ENCODE data around the gene COX20. TPM values are rescaled to one million over a fixed set of nuclear protein-coding genes. Genes with fewer than 3 reads are reported as not detected.

The COX20 gene
- 28.5 and 29.0 TPM in 2 replicates for total RNA-seq (2013; cell fraction: nucleolus; rRNA removed)
- total RNA-seq (2014; rRNA removed) (22.8 and 25.9 TPM in 2 replicates), total RNA-seq (2014; rRNA removed; fragmentation: Illumina TruSeq; extraction: Trizol) (31.6 and 40.4 TPM in 2 replicates), total RNA-seq (2021) (22.1 and 28.4 TPM in 2 replicates), polyA plus RNA-seq (2011; rRNA removed) (36.7 and 75.5 TPM in 2 replicates), polyA plus RNA-seq (2014; fragmentation: Illumina TruSeq; extraction: Trizol) (54.4 and 54.9 TPM in 2 replicates), polyA plus RNA-seq (2014; fragmentation: Nextera tagmentation; extraction: Ambion mirVana) (10 to 100 TPM; 91.9 to 95.3 TPM), polyA plus RNA-seq (2014; rRNA removed) (38.0 and 51.0 TPM in 2 replicates), polyA plus RNA-seq (2016; fragmentation: Nextera tagmentation; extraction: Ambion mirVana) (100 to 1,000 TPM; 112 TPM), polyA minus RNA-seq (2011; rRNA and poly(A)+ RNA removed) (8.3 and 11.3 TPM in 2 replicates), Bru-seq, nascent RNA (percentile 90 among the genes with signal in this experiment), BruChase-seq, experiment 1, labeled RNA remaining after a 6-hour chase (percentile 73 among the genes with signal in this experiment), BruChase-seq, experiment 2, labeled RNA remaining after a 2-hour chase (percentile 75 among the genes with signal in this experiment)
- 11.9 TPM for polyA plus RNA-seq (2011; ENCODE audit: low read depth)
- 12.9 and 14.4 TPM in 2 replicates for polyA plus RNA-seq (2011; cell fraction: cytosol; rRNA removed)
- polyA plus RNA-seq (2011; cell fraction: nucleus; rRNA removed) = 17.8 and 18.8 TPM in 2 replicates
- polyA plus RNA-seq (2012) = 35.9 and 36.7 TPM in 2 replicates
- polyA minus RNA-seq (2011; cell fraction: cytosol; rRNA and poly(A)+ RNA removed) = 2.5 and 3.8 TPM in 2 replicates
- 16.2 and 22.1 TPM in 2 replicates for polyA minus RNA-seq (2011; cell fraction: nucleus; rRNA and poly(A)+ RNA removed)
- long read RNA-seq, experiment 1, transcript COX20-203 (4 exons, 2,631 nt) = minor isoform, 18 of 46 reads
- long read RNA-seq, experiment 1, transcript COX20-202 (3 exons, 1,005 nt) = major isoform, 24 of 46 reads
- long read RNA-seq, experiment 1, partial matches to known transcripts = 1 of 46 reads
- long read RNA-seq, experiment 1, other reads (novel, unspliced or antisense) = 2 of 46 reads
- long read RNA-seq, experiment 2, transcript COX20-202 (3 exons, 1,005 nt) = major isoform, 54 of 109 reads
- long read RNA-seq, experiment 2, transcript COX20-203 (4 exons, 2,631 nt) = minor isoform, 45 of 109 reads
- long read RNA-seq, experiment 2, partial matches to known transcripts = 1 of 109 reads
- long read RNA-seq, experiment 2, other reads (novel, unspliced or antisense) = 5 of 109 reads

- no TSS peak for BruUV-seq (replicated peaks)
- SMC1A ChIA-PET (ENCODE audit: uncharacterized antibody, unreplicated experiment) = interaction anchor here (0.5 to 16.8 kb wide), 14 partner anchors 8 to 207 kb away, joined by 3 to 360 read pairs (median 5); partner anchors contain the start of gene HNRNPU
- WGBS (ENCODE audit: insufficient coverage, insufficient replicate concordance, low lambda C conversion rate, missing lambda C conversion rate) = 0% methylated on average over 16 of the region's 77 CpGs
- peak; percentile 60 for DNase-seq (ENCODE audit: low read depth, low spot score)
- intact Hi-C loops (cut with micrococcal nuclease; ENCODE audit: unreplicated experiment) (loop anchor here (1.0 to 10.0 kb wide), 6 partner anchors 29 to 511 kb away; partner anchors contain the start of genes ADSS2 and HNRNPU), in situ Hi-C loops (cut with MboI) (no loop called here)
- RAD21 ChIA-PET (ENCODE audit: unreplicated experiment) = interaction anchor here (0.8 to 4.1 kb wide), 15 partner anchors 11 to 232 kb away, joined by 3 to 44 read pairs (median 9); partner anchors contain the start of gene HNRNPU
- Histone ChIP-seq H3K27me3 (replicated peaks in 1 of 2; ENCODE audit: control insufficient read depth in 2 of 2, insufficient read depth in 2 of 2, low read length in 1 of 2) (no peaks in the 10 kb centered on the region), H2AFZ (ENCODE audit: control insufficient read depth, low read depth, low read length) (peak within 1 kb of the TSS; percentile 92), H3K36me3 (ENCODE audit: control insufficient read depth in 2 of 2, insufficient read depth in 2 of 2, low read length in 1 of 2) (peaks cover 0 to 4% of the 10 kb centered on the region in 2 experiments; a peak in 1 of 4 replicates), H3K4me3 (peak within 1 kb of the TSS; percentile 72), H4K20me1 (ENCODE audit: control insufficient read depth, insufficient read depth) (no peaks in the 10 kb centered on the region), H3K79me2 (ENCODE audit: control insufficient read depth, insufficient read depth, low read length) (peaks cover 47% of the 10 kb centered on the region), H3K4me1 (ENCODE audit: control insufficient read depth, insufficient read depth, low read length) (peaks cover 6% of the 10 kb centered on the region), H3K9ac (ENCODE audit: control insufficient read depth, insufficient read depth, low read length) (peak within 1 kb of the TSS; percentile 96), H3K27ac (ENCODE audit: control insufficient read depth, insufficient read depth) (peak within 1 kb of the TSS; percentile 99), H3K4me2 (ENCODE audit: control insufficient read depth, insufficient read depth) (peak within 1 kb of the TSS; percentile 91), H3K9me3 (replicated peaks; ENCODE audit: control insufficient read depth, insufficient read depth, low read length) (peaks cover 3% of the 10 kb centered on the region; the same call in 1 of the 3 replicates)
- FAIRE-seq = no peak
- ATAC-seq = peak; percentile 74
- POLR2A ChIA-PET = interaction anchor here (0.7 to 14.7 kb wide), 6 partner anchors 21 to 134 kb away, joined by 4 to 350 read pairs (median 12); partner anchors contain the start of gene HNRNPU
- CTCF ChIA-PET = interaction anchor here (0.8 to 7.9 kb wide), 6 partner anchors 21 to 210 kb away, joined by 3 to 98 read pairs (median 13); partner anchors contain the start of gene HNRNPU
- peak; percentile 49 for TF ChIP-seq MXI1 (IDR thresholded peaks at IDR 0.05; ENCODE audit: low read depth, low read length)
- TF ChIP-seq NBN (IDR thresholded peaks at IDR 0.05) = peak; percentile 71
- peak; percentile 67 for TF ChIP-seq SMAD1 (IDR thresholded peaks at IDR 0.05; ENCODE audit: low read depth, partially characterized antibody)
- TF ChIP-seq DPF2 (IDR thresholded peaks at IDR 0.05) = no peak
- TF ChIP-seq BACH1 (IDR thresholded peaks at IDR 0.05; ENCODE audit: borderline replicate concordance) = no peak; the same call in 1 of the 2 replicates
- 0 out of 2 replicates have a peak, but pooled peaks have one; percentile 32 for TF ChIP-seq JUND (IDR thresholded peaks at IDR 0.05; ENCODE audit: low read depth, low read length)
- peak; percentile 73; the same call in 1 of the 2 replicates for TF ChIP-seq RB1 (IDR thresholded peaks at IDR 0.05; ENCODE audit: borderline replicate concordance)
- peak; percentile 10; the same call in 1 of the 2 replicates for TF ChIP-seq GATAD2B (conservative IDR thresholded peaks at IDR 0.05; ENCODE audit: low read depth)
- peak; percentile 34; the same call in 1 of the 2 replicates for TF ChIP-seq EED (IDR thresholded peaks at IDR 0.05; ENCODE audit: low read depth)
- 0 out of 2 replicates have a peak, but pooled peaks have one; percentile 12 for TF ChIP-seq CHD2 (IDR thresholded peaks at IDR 0.05; ENCODE audit: borderline replicate concordance, low read depth, low read length)
- TF ChIP-seq SPI1 (IDR thresholded peaks at IDR 0.05; ENCODE audit: borderline replicate concordance, insufficient read depth, low read depth, low read length) = no peak
- TF ChIP-seq E2F4 (IDR thresholded peaks at IDR 0.05; ENCODE audit: low read depth, low read length) = peak; percentile 44; the same call in 1 of the 2 replicates
- TF ChIP-seq MYC (IDR thresholded peaks at IDR 0.05; ENCODE audit: insufficient read depth, insufficient read length, insufficient replicate concordance, low read length, severe bottlenecking) = peak; percentile 72
- 0 out of 2 replicates have a peak, but pooled peaks have one; percentile 16 for TF ChIP-seq PAX5 (IDR thresholded peaks at IDR 0.05; ENCODE audit: borderline replicate concordance, low read depth, low read length)
- peak in 1 of 2 experiments; percentile 39; a peak in 1 of 3 replicates for TF ChIP-seq EGR1 (IDR thresholded peaks at IDR 0.05; ENCODE audit: borderline replicate concordance in 1 of 2, low read depth in 2 of 2, low read length in 2 of 2)
These were observed at the start of gene COX20 for GRCh38 chr1:244835276-244836134. Gene COX20, plus strand, starts transcription at chr1:244835658. Its CDS starts 57 bp downstream, at chr1:244835715.
